Activated T-cell treated with anti-CD3 and anti-CD28 coated beads, Interleukin-2, amount 50 U/mL, for 24 hours (primary cell): ENCODE measurements around the gene PCDH17.

ENCODE experiments used
- DNase-seq: peaks from one replicate; pipeline ENCODE4 v3.0.0-alpha.2; 2020
- H3K27ac Mint-ChIP-seq: 2 replicates; pipeline ENCODE4 v1.8.0; 2020; ENCODE audit warnings: mild to moderate bottlenecking, mixed read lengths
- H3K27me3 Mint-ChIP-seq: 2 replicates; pipeline ENCODE4 v1.8.0; 2020; ENCODE audit warnings: mixed read lengths
- H3K36me3 Mint-ChIP-seq: 2 replicates; pipeline ENCODE4 v1.8.0; 2020; ENCODE audit warnings: low read depth, mixed read lengths
- H3K4me1 Mint-ChIP-seq: 2 replicates; pipeline ENCODE4 v1.8.0; 2020; ENCODE audit warnings: low read depth, mixed read lengths
- H3K4me3 Mint-ChIP-seq: 2 replicates; pipeline ENCODE4 v1.8.0; 2020; ENCODE audit warnings: mild to moderate bottlenecking, moderate library complexity, mixed read lengths
- H3K9me3 Mint-ChIP-seq: 2 replicates; pipeline ENCODE4 v1.8.0; 2020; ENCODE audit warnings: mixed read lengths

Gene PCDH17, protein sequence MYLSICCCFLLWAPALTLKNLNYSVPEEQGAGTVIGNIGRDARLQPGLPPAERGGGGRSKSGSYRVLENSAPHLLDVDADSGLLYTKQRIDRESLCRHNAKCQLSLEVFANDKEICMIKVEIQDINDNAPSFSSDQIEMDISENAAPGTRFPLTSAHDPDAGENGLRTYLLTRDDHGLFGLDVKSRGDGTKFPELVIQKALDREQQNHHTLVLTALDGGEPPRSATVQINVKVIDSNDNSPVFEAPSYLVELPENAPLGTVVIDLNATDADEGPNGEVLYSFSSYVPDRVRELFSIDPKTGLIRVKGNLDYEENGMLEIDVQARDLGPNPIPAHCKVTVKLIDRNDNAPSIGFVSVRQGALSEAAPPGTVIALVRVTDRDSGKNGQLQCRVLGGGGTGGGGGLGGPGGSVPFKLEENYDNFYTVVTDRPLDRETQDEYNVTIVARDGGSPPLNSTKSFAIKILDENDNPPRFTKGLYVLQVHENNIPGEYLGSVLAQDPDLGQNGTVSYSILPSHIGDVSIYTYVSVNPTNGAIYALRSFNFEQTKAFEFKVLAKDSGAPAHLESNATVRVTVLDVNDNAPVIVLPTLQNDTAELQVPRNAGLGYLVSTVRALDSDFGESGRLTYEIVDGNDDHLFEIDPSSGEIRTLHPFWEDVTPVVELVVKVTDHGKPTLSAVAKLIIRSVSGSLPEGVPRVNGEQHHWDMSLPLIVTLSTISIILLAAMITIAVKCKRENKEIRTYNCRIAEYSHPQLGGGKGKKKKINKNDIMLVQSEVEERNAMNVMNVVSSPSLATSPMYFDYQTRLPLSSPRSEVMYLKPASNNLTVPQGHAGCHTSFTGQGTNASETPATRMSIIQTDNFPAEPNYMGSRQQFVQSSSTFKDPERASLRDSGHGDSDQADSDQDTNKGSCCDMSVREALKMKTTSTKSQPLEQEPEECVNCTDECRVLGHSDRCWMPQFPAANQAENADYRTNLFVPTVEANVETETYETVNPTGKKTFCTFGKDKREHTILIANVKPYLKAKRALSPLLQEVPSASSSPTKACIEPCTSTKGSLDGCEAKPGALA (N-terminal part only)

DNA sequence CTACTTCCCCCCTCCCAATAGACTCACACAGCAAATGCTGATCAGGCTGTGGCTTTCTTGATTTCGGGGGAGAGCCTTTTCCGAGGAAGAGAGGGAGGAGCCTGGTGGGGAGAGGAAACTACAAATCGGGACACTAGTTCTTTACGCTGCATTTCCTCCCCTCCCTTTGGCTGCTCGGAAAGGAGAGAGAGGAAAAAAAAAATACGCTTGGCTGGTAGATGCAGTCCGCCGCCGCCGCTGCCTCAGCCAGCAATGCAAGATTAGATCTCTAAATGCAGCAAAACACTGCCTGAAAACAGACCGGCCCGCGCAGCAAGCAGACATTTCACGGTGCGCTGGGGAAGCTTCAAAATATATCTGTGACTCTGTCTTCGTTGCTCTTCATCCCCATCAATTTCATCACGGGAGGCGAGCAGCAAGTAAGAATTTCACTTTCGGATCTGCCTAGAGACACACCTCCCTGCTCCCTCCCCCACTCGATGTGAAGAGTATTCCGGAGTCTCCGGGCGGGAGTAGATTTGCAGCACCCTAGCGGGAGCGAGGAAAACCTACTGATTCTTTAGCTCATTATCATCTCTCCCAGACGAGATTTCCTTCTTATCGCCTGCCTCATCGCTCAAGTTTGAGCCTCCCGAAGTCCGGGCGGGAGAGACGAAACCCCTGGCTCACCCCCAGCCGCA is at the start of gene PCDH17:
TSS of gene PCDH17 (plus strand) at position 149 of the 680 bp plus-strand sequence. CDS start 803 bp downstream, outside the sequence.
- Mint-ChIP-seq H3K9me3 (peaks cover 2% of the 10 kb centered on the region), H3K27ac (peak within 1 kb of the TSS; percentile 6), H3K36me3 (peaks cover 10% of the 10 kb centered on the region), H3K27me3 (peaks cover 75% of the 10 kb centered on the region), H3K4me1 (peaks cover 51% of the 10 kb centered on the region), H3K4me3 (peak within 1 kb of the TSS; percentile 69)
- DNase-seq = no peak

DNA sequence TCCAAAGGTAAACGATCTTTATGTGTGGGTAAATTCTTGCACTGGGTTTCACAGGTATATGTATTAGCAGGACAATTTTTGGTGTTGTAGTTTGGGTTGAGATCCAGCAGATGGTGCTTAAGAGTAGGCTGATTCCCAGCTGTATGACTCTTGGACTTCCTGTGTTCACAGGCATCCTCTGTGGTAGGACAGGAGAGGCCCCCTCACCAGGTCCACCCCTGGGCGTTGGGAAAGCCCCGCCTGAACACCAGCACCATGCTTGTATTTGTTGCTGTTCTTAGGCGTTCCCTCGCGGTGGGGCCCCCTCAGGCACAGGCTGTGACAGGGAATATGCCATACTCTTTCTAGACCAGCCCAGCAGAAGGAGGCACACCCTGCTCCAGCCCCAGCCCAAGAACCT is 49.5 kb upstream of the PCDH17 start:
- H3K4me3 Mint-ChIP-seq = no peak overlapping the region

DNA sequence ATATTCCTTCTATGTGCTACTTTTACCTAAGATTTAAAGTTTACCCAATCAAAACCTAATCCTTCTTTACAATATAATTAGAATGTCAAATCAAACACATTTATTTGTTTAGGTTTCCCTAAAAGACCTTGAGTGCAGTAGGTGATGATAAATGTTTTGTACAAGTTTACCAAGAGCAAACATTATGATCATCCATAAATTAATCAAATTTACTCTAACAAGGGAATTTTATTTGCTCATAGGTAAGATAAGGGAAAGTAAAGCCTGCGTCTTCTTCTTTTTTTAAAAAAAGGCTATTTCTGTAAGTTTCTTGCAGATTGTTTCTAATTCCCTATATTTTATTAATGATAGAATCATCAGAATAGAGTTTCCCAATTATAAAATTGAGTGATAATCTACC is 48.0 kb upstream of the PCDH17 start:
- H3K27ac Mint-ChIP-seq = no peak overlapping the region
- H3K4me1 Mint-ChIP-seq = no peaks in the 10 kb centered on the region

More for the DNA sequence above, 49.5 kb upstream of the PCDH17 start:
- peaks cover 11% of the 10 kb centered on the region for H3K9me3 Mint-ChIP-seq
- no peaks in the 10 kb centered on the region for H3K36me3 Mint-ChIP-seq
- no peaks in the 10 kb centered on the region for H3K27me3 Mint-ChIP-seq
- DNase-seq = no peak
- H3K27ac Mint-ChIP-seq = no peak overlapping the region
- H3K4me1 Mint-ChIP-seq = no peaks in the 10 kb centered on the region

DNA sequence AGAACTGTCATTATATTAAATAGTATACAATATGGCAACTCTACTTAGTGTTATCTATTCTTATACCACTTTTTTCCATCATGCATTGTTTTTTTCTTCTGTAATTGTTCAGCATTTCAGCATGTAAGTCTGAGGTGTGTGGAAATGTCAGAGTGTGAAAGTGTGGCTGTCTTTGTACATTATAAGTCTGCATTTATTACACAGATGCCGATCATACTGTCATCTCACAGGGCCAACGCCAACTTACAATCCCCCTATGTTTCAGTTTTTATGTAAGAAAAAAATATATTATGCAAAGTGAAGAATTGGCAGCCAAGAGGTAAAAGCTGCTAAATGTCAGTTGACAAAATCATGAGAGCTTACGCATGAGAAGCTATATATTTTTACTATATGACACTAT is 42.9 kb upstream of the PCDH17 start:
- Mint-ChIP-seq H3K9me3 (peaks cover 7% of the 10 kb centered on the region), H3K27ac (no peak overlapping the region), H3K4me3 (no peak overlapping the region), H3K36me3 (no peaks in the 10 kb centered on the region), H3K4me1 (no peaks in the 10 kb centered on the region), H3K27me3 (no peaks in the 10 kb centered on the region)
- no peak for DNase-seq

More for the DNA sequence above, 48.0 kb upstream of the PCDH17 start:
- Mint-ChIP-seq H3K27me3 (no peaks in the 10 kb centered on the region), H3K9me3 (peaks cover 5% of the 10 kb centered on the region), H3K4me3 (no peak overlapping the region), H3K36me3 (no peaks in the 10 kb centered on the region)
- no peak for DNase-seq

DNA sequence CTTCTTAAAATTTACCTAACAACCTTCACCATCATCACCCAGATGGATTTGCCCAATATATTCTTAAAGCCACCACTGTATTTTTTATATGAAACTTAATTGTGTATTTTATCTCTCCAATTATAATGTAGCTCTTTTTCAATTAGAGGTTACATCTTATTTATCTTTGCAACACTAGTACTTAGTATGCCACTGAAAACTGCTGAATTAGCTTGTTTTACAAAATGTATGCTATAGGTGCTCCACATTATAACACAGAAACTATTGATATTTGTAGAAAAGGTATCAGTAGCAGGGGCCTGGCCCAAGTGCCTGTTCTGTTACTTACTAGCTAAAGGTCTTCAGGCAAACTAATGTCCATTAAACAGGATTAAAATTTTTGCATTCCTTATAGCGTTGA is 35.8 kb upstream of the PCDH17 start:
- peaks cover 4% of the 10 kb centered on the region for H3K9me3 Mint-ChIP-seq
- no peak overlapping the region for H3K4me3 Mint-ChIP-seq
- H3K36me3 Mint-ChIP-seq = no peaks in the 10 kb centered on the region
- H3K27me3 Mint-ChIP-seq = no peaks in the 10 kb centered on the region
- DNase-seq = no peak
- no peaks in the 10 kb centered on the region for H3K4me1 Mint-ChIP-seq
- no peak overlapping the region for H3K27ac Mint-ChIP-seq

DNA sequence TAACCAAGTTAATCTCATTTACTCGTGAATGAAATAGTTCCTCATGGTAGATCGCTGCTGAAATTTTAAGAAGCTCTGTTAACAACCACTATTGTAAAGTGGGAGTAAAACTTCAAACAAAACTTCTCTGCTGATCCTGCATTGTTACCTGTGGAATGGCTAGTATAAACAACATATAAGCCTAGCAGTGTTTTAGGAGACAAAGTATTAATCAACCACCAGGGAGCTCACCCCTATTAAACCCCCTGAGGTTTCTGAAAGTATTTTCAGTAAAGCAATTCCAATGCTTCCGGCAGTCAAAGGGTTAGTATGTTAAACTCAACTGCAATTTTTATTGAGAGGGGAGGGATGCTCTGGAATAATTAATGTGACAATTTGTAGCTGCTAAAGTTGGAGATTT is 30.0 kb upstream of the PCDH17 start:
- no peaks in the 10 kb centered on the region for H3K4me1 Mint-ChIP-seq
- no peak for DNase-seq
- no peaks in the 10 kb centered on the region for H3K27me3 Mint-ChIP-seq
- H3K9me3 Mint-ChIP-seq = peaks cover 2% of the 10 kb centered on the region
- H3K36me3 Mint-ChIP-seq = no peaks in the 10 kb centered on the region
- no peak overlapping the region for H3K4me3 Mint-ChIP-seq
- H3K27ac Mint-ChIP-seq = no peak overlapping the region

DNA sequence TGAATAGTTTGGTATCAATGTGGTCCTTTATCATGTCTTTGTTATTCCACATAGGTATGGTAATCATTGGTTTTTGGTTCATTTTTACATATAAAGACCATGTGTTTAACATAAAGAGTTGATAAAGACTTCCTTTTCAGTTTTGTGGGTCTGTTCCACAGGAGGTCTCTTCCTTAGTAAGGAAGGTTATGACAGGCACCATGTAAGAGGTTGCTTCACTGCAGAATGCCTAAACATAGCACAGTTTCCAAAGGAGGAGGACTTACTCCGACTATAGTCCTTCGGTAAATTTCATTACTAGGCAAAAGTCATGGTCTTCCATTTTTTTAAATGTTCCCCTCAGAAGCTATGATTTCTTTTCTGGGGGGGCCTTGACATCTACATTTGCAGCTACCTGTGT is 27.1 kb upstream of the PCDH17 start:
- no peak overlapping the region for H3K4me3 Mint-ChIP-seq
- H3K27me3 Mint-ChIP-seq = no peaks in the 10 kb centered on the region
- H3K9me3 Mint-ChIP-seq = no peaks in the 10 kb centered on the region
- H3K36me3 Mint-ChIP-seq = no peaks in the 10 kb centered on the region
- H3K4me1 Mint-ChIP-seq = no peaks in the 10 kb centered on the region
- no peak for DNase-seq
- H3K27ac Mint-ChIP-seq = no peak overlapping the region

DNA sequence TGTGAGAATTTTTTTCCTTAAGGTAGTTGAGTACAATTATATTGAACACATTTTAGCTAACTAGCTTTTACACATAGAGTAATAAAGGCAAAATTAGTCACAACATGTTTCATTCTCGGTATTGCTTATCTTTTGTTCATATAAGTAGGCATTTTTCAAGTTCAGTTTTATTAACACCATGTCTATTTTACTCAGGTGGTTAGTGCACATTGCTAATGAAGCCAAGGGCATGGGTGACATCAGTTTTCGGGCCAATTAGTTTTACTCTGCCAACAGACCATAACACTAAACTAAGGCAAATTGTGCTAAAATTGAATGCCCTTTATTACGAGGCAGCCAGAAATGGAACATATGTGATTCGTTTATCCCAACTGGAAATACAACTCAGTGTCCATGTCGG is 19.6 kb upstream of the PCDH17 start:
- Mint-ChIP-seq H3K27me3 (no peaks in the 10 kb centered on the region), H3K27ac (no peak overlapping the region), H3K4me1 (no peaks in the 10 kb centered on the region)

DNA sequence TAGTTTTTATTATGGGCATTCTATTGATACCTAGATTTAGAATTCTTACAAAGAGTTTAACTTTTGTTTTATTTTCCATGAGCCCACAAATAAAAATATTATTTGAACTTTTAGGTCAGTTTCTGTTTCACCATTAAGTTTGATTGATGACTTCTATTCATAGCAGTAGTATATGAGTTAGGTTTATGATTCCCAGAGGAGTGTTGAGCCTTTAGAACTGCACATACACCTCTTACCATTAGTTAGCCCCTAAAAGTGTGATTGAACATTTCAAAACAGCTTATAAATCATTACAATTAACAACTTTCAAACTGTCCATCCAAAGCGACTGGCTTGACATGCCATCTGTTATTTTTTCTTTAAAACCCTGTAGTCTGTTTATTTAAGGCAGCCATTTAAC is 19.0 kb upstream of the PCDH17 start:
- Mint-ChIP-seq H3K36me3 (no peaks in the 10 kb centered on the region), H3K27ac (no peak overlapping the region), H3K4me3 (no peak overlapping the region), H3K4me1 (no peaks in the 10 kb centered on the region), H3K27me3 (no peaks in the 10 kb centered on the region), H3K9me3 (no peaks in the 10 kb centered on the region)
- DNase-seq = no peak

More for the DNA sequence above, 19.6 kb upstream of the PCDH17 start:
- Mint-ChIP-seq H3K4me3 (no peak overlapping the region), H3K36me3 (no peaks in the 10 kb centered on the region), H3K9me3 (no peaks in the 10 kb centered on the region)
- no peak for DNase-seq

DNA sequence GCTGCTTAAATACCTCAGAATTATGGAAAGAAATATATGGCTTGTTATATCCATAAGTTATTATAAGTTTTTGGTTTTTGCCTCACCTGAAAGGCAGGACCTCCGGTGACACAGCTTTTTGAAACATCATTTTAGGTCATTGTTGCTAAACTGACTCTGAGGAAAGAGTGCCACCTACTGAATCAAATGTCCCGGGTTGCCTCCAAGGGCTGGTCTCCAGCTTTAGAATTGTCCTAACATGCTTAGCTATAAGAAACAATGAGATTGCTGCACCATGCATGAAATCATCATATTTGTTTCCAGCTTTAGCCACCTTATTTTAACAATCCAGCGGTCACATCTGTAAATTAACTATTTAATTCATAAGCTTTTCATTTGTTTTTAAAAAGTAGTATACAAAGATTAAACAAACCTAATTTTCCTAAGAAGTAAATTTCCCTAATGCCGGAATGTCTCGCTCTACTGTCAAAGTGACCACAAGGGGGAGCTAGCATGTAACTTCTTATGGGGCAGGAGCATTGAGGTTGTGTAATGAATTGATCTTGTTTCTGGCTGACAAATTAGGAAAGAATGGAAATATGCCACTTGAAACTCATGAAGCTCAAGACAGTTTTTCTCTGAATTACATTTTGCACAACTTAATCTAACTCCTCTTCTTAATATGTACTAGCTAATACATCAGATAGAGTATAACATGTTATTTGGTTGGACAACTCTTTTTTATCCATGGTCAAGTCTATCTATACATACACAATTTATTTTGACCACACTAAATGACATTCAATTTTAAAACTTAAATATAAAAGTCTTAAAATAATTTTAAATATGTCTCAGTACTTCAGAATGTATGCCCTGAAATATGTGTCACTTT is 6.7 kb upstream of the PCDH17 start:
- H3K4me1 Mint-ChIP-seq = peaks cover 14% of the 10 kb centered on the region
- H3K27me3 Mint-ChIP-seq = peaks cover 28% of the 10 kb centered on the region
- no peaks in the 10 kb centered on the region for H3K9me3 Mint-ChIP-seq

DNA sequence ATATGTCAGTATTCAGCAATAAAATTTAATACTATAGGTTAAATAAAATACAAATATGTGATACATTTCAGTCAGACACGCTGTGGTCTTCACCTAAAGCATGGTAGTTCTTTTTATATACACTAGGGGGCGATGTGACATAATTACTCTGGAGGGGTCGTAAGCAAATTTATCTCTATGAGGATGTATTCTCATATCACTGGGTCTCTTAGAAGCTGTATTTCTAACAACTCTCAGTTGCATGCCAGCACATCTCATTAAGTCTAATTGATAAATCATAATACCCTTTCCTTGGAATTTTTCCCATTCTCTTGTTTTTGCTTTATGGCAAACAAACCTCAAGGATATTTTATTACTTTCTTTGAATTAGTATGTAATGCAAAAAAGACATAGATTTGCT is 3.9 kb upstream of the PCDH17 start:
- DNase-seq = no peak
- Mint-ChIP-seq H3K27ac (no peak overlapping the region), H3K27me3 (peaks cover 55% of the 10 kb centered on the region), H3K9me3 (no peaks in the 10 kb centered on the region), H3K4me1 (peaks cover 40% of the 10 kb centered on the region), H3K4me3 (no peak overlapping the region), H3K36me3 (peaks cover 5% of the 10 kb centered on the region)

More for the DNA sequence above, 6.7 kb upstream of the PCDH17 start:
- Mint-ChIP-seq H3K36me3 (no peaks in the 10 kb centered on the region), H3K27ac (no peak overlapping the region), H3K4me3 (no peak overlapping the region)
- no peak for DNase-seq

DNA sequence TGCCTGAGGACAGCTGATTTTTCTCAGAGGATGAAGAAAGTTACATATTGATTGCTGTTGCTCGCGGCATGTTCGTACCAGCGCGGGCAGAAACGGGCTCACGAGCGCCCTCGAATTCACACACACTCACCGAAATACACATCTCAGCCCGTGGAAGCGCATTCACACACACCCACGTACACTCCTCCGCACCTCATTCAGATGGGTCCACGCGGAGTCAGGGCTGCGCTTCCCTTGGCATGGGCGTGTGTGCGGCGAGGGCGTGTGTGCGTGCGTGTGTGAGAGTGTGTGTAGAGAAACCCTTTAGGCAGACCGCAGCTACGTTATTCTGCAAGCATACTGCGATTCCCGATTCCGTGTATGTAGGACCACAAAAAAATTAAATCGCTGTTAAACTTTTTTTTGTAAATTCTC is 2.1 kb upstream of the PCDH17 start:
- Mint-ChIP-seq H3K9me3 (peaks cover 2% of the 10 kb centered on the region), H3K4me1 (peaks cover 49% of the 10 kb centered on the region), H3K4me3 (peak overlapping the region; percentile 62), H3K36me3 (peaks cover 9% of the 10 kb centered on the region), H3K27ac (no peak overlapping the region), H3K27me3 (peaks cover 69% of the 10 kb centered on the region)
- DNase-seq = peak; percentile 28

DNA sequence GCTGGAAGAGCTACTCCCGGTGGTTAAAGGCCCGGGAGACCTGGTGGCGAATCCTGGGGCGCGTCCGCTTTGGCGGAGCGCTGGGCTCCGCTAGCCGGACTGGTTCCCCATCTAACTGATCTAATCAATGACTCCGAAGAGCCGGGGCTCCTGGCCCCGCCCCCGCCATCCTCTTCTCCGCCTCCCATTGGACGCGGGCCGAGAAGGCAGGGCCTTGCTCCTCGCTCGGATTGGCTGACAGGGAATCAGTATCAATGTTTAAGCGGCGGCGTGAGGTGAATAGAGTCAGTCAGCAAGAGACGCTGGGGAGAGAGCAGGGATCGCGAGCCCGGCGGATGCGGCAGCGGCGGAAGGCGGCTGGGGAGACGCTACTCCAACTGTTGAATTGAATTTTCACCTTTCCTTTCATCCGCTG is 1.7 kb upstream of the PCDH17 start:
- Mint-ChIP-seq H3K4me1 (peaks cover 51% of the 10 kb centered on the region), H3K4me3 (peak overlapping the region; percentile 62), H3K9me3 (peaks cover 2% of the 10 kb centered on the region), H3K36me3 (peaks cover 10% of the 10 kb centered on the region), H3K27ac (no peak overlapping the region), H3K27me3 (peaks cover 73% of the 10 kb centered on the region)
- peak; percentile 67 for DNase-seq
